CD4-positive, alpha-beta T cell treated with Interleukin-10 for 1 hour (primary cell): Measurements from ENCODE around the gene GFRA4.

Experiments used
- DNase-seq: peaks from one replicate; pipeline ENCODE4 v3.0.0-alpha.2; 2020

Gene GFRA4

GRCh38 chr20:3693376-3693775 is 30.2 kb upstream of the GFRA4 start:
- DNase-seq, result no peak

- no peak for DNase-seq
Measured at GRCh38 chr20:3692706-3693294, 29.6 kb upstream of the GFRA4 start.

- no peak for DNase-seq
Measured at GRCh38 chr20:3691897-3692296, 28.7 kb upstream of the GFRA4 start.

DNA sequence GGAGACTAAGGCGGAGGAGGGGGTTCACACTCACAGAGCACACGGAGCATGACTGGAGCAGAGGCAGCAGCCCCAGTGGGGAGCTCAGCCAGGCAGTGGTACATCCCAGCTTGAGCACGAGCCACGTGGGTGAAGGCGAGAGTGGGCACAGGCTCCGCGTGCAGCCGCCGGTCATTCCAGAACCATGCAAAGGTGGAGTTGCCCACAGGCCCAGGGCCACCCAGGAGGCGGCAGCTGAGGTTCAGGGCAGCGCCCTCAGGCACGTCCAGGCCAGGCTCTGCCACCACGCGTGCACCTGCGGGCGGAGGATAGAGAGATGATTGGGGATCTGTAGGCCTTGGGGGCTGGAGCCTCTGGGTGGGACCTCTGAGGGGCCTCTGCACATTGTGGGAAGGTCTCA is 28.1 kb upstream of the GFRA4 start:
- DNase-seq, result no peak

GRCh38 chr20:3690413-3690812 is 27.2 kb upstream of the GFRA4 start:
- no peak for DNase-seq

GRCh38 chr20:3689978-3690377 is 26.8 kb upstream of the GFRA4 start:
- DNase-seq, result no peak

- no peak for DNase-seq
Measured at GRCh38 chr20:3687655-3688054, 24.5 kb upstream of the GFRA4 start.

DNA sequence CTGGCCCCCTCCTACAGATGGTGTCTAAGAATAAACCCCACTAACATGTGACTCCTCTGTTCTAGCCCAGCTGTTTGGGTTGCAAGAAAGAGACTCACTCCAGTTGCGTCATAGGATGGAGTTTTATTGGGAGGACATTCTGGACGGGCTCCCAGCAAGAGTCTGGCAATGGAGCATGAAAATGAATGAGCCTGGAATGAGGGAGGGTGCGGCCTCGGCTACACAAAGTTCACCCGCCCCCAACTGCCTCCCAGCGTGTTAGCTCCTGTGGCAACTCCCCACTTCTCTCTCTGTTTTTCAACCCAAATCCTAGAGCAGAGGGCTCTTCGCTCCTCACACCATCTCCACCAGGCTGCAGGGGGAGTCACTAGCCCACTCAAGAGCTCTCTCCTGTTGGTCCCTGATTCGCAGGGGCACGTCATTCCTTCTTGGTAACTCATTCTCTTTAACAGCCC is 23.7 kb upstream of the GFRA4 start:
- no peak for DNase-seq

- DNase-seq, result no peak
Measured at GRCh38 chr20:3686421-3686820, 23.2 kb upstream of the GFRA4 start.

DNA sequence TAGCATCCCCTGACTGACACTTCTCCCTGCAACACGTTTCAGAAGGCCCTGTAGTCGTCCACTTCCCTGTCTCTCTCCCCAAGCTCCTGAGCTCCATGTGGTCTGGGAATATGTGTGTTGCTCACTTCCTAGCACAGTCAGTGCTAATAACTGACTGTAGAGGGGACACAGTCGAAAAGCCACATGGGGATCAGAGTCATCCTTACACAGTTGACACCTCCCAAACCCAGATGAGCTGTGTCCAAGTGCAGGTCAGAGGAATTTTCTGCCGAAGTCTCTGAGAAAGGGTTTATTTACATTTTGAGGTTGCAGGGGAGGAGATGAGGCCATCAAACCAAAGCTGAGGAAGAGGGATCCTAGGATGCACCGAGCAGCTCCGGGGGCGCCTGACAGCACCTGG is 22.1 kb upstream of the GFRA4 start:
- DNase-seq, result no peak

DNA sequence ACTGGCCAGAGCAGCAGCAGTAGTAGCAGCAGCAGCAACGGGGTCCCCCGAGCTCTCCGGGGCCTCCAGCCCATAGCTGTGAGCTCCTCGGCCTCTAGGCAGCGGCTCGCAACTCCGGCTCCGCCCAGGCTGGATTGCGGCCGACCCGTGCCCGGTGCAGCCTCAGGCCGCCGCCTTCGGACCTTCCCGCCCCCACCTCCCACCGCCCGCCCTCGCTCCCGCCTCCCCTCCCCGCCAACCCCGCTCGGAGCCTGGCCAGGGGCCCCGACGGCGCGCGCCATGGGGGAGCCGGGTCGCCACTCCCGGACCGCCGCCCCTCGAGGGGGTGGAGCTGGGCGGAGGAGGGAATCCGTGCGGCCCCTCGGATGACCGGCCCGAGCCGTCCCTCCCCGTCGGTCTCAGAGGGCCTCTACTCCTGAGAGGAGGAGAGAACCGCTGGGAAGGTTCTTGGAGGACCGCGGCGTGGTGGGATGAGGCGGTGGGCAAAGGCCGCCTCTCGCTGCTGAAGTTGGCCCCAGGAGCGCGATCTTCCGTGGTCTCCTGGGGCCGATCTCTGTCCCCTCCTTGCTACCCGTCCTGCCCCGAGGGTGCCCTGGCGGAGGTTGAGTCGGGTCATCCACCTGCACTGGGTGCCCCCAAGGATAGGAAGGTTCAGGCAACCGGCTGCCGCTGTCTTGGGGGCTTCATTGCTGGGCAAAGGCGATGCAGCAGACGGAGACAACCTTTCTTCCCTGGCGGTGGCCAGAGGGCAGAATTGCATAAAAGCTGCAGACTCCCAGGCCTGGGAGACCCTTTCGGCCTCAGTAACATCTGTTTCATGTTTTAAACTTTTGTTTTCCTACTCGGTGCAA is 19.0 kb upstream of the GFRA4 start, which contains the start of gene ADAM33:
Gene ADAM33 (minus strand): TSS at position 80 of the 851 bp plus-strand sequence. CDS start 6 bp downstream, at position 74.
- DNase-seq, result no peak

DNA sequence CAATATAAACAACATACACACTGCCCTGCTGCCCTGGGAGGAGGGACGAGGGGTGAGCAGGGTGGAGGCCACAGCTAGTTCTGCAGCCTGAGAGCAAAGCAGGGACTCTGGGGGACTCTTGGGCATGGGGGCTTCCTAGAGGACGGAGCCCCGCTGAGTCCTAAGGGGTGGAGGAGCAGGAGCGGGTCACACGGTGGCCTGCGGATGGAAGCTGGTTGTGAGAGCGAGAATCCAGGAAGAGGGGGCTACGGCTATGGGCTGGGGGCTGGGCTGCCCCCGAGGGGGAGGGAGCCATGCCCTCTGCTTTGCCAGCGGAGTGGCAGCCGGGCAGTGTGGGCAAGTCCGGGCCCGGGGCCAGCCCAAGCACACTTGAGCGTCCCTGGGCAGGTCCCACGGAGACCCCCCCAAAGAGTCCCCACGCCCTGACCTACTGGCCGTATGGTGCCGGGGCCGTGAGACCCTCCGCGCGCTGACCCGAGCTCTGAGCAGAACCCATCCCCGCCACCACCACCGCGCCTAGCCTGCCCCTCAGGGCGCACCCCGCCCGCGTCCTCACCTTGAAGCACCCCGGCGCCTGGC is 18.2 kb upstream of the GFRA4 start:
- DNase-seq, result no peak

GRCh38 chr20:3680701-3681351 is 17.6 kb upstream of the GFRA4 start:
- no peak for DNase-seq

- no peak for DNase-seq
Measured at GRCh38 chr20:3679749-3680700, 16.8 kb upstream of the GFRA4 start.

GRCh38 chr20:3678856-3679720 is 15.9 kb upstream of the GFRA4 start:
- no peak for DNase-seq

GRCh38 chr20:3678198-3678597 is 15.0 kb upstream of the GFRA4 start:
- DNase-seq, result no peak

DNA sequence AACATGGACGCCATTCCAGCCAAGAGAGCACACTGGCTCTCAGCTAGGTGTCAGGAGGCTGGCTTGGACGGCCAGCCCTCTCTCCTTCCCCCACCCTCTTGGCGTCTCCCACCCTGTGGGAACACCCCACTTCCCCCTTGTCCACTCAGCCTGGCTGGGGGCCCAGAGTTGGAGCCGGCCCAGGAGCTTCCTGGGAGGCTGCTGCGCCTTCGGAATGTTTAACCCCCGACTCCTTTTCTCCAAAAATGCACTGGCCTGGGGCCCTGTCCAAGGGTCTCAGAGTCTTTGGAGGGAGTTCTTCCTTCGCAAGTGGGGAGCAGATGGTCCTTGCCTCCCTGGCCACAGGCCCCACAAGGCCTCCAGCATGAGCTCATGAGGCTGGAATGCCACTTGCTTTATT is 14.5 kb upstream of the GFRA4 start:
- DNase-seq, result no peak

GRCh38 chr20:3674995-3675900 is 12.0 kb upstream of the GFRA4 start:
- no peak for DNase-seq

DNA sequence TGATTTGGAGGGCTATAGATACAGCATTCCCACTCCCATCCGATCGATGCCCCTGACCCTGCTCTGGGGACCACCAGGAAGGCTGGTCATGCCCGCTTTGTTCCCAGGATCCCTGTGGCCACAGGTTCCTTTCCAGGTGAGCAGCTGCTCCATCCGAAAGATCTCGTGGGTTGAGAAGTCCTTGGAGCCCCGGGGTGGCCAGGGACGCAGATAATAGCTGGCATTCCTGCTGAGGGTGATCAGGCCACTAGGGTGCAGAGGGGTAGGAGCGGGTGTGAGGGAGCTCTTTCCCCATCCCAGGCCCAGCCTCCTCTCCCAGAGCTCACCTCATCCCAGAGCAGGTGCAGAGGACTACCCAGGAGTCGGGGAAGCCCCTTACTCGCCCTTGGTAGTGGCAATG is 11.2 kb upstream of the GFRA4 start:
- no peak for DNase-seq
